GM23338 (cell line): ENCODE measurements around the gene ZNF318. TPM values are rescaled to one million over a fixed set of nuclear protein-coding genes. Genes with fewer than 3 reads are reported as not detected.

Source experiments
- ATAC-seq: fragments of 200-7000 bp; cut with Tn5 transposase; 3 replicates; pipeline ENCODE4 v1.9.1; 2020
- DNase-seq: peaks from one replicate; pipeline ENCODE4 v3.0.0-alpha.2; 2015; ENCODE audit warnings: low spot score
- H2AFZ ChIP-seq: fragments of 200-600 bp; sonication (generic); 2 replicates; pipeline ENCODE4 v1.8.0; 2016; ENCODE audit warnings: antibody characterized with exemption, mild to moderate bottlenecking, moderate library complexity
- H3F3A ChIP-seq: fragments of 200-600 bp; sonication (generic); replicated peaks from 2 replicates; pipeline ENCODE4 v1.8.0; 2017; ENCODE audit warnings: antibody characterized with exemption, mixed run types, low read depth
- H3K27ac ChIP-seq: fragments of 200-600 bp; sonication (generic); 2 replicates; pipeline ENCODE4 v1.6.1; 2016; ENCODE audit warnings: low read depth
- H3K27me3 ChIP-seq: fragments of 200-600 bp; sonication (generic); 2 replicates; pipeline ENCODE4 v1.8.0; 2016; ENCODE audit warnings: mild to moderate bottlenecking, mixed run types, moderate library complexity; ENCODE audit not compliant: insufficient read depth
- H3K36me3 ChIP-seq: fragments of 200-600 bp; sonication (generic); 2 replicates; pipeline ENCODE4 v1.8.0; 2016; ENCODE audit warnings: mild to moderate bottlenecking; ENCODE audit not compliant: insufficient read depth
- H3K4me1 ChIP-seq: fragments of 200-600 bp; sonication (generic); 2 replicates; pipeline ENCODE4 v1.8.0; 2016; ENCODE audit warnings: mild to moderate bottlenecking, moderate library complexity; ENCODE audit not compliant: insufficient read depth
- H3K4me2 ChIP-seq: fragments of 200-600 bp; sonication (generic); 2 replicates; pipeline ENCODE4 v1.7.1; 2017; ENCODE audit warnings: mixed run types
- H3K4me3 ChIP-seq: fragments of 200-600 bp; sonication (generic); 2 replicates; pipeline ENCODE4 v1.6.1; 2016; ENCODE audit warnings: mixed run types
- H3K79me2 ChIP-seq: fragments of 200-600 bp; sonication (generic); replicated peaks from 2 replicates; pipeline ENCODE4 v1.8.0; 2017; ENCODE audit warnings: mild to moderate bottlenecking; ENCODE audit not compliant: insufficient read depth
- H3K9me2 ChIP-seq: fragments of 200-600 bp; sonication (generic); 2 replicates; pipeline ENCODE4 v1.8.0; 2017; ENCODE audit not compliant: insufficient read depth
- H4K20me1 ChIP-seq: fragments of 200-600 bp; sonication (generic); replicated peaks from 2 replicates; pipeline ENCODE4 v1.8.0; 2017; ENCODE audit warnings: mild to moderate bottlenecking; ENCODE audit not compliant: insufficient read depth
- H3K27ac Mint-ChIP-seq: 2 replicates; pipeline ENCODE4 v1.8.0; 2020; ENCODE audit warnings: inconsistent platforms, mild to moderate bottlenecking, moderate library complexity, mixed read lengths
- H3K27me3 Mint-ChIP-seq: 3 replicates; pipeline ENCODE4 v1.8.0; 2022; ENCODE audit warnings: low read depth, mild to moderate bottlenecking, moderate library complexity, mixed read lengths, inconsistent platforms; ENCODE audit not compliant: insufficient read depth, poor library complexity
- H3K36me3 Mint-ChIP-seq: 3 replicates; pipeline ENCODE4 v1.8.0; 2021; ENCODE audit warnings: low read depth, mild to moderate bottlenecking, inconsistent platforms, moderate library complexity, mixed read lengths
- H3K4me1 Mint-ChIP-seq: 3 replicates; pipeline ENCODE4 v1.8.0; 2020; ENCODE audit warnings: mild to moderate bottlenecking, inconsistent platforms, mixed read lengths
- H3K4me3 Mint-ChIP-seq: 3 replicates; pipeline ENCODE4 v1.8.0; 2021; ENCODE audit warnings: moderate library complexity, mild to moderate bottlenecking, inconsistent platforms, mixed read lengths
- H3K9me3 Mint-ChIP-seq: 3 replicates; pipeline ENCODE4 v1.8.0; 2020; ENCODE audit warnings: moderate library complexity, mild to moderate bottlenecking, inconsistent platforms, mixed read lengths
- CREB1 ChIP-seq: fragments of 250-450 bp; sonication (Bioruptor Pico); IDR thresholded peaks from 2 replicates; pipeline ENCODE4 v1.5.0; 2020; ENCODE audit warnings: low read depth, mild to moderate bottlenecking, moderate library complexity
- EZH2 ChIP-seq: fragments of 200-600 bp; sonication (generic); IDR thresholded peaks from one replicate; pipeline ENCODE4 v1.8.0; 2017; ENCODE audit warnings: antibody characterized with exemption, mild to moderate bottlenecking, low read depth; ENCODE audit not compliant: unreplicated experiment
- JUNB ChIP-seq: IDR thresholded peaks from one replicate; pipeline ENCODE4 v1.6.1; 2016; ENCODE audit warnings: antibody characterized with exemption; ENCODE audit not compliant: unreplicated experiment
- NANOG ChIP-seq: IDR thresholded peaks from 2 replicates; pipeline ENCODE4 v1.6.1; 2016; ENCODE audit warnings: antibody characterized with exemption, borderline replicate concordance
- POLR2AphosphoS5 ChIP-seq: IDR thresholded peaks from 2 replicates; pipeline ENCODE4 v1.6.1; 2016; ENCODE audit warnings: antibody characterized with exemption, low read depth
- STAT1 ChIP-seq: IDR thresholded peaks from one replicate; pipeline ENCODE4 v1.6.1; 2016; ENCODE audit warnings: antibody characterized with exemption; ENCODE audit not compliant: unreplicated experiment
- ZNF114 ChIP-seq: fragments of 250-450 bp; sonication (Bioruptor Pico); IDR thresholded peaks from 2 replicates; pipeline ENCODE4 v1.5.0; 2020; ENCODE audit warnings: mild to moderate bottlenecking, moderate library complexity
- ZNF331 ChIP-seq: fragments of 250-450 bp; sonication (Bioruptor Pico); IDR thresholded peaks from 2 replicates; pipeline ENCODE4 v1.5.0; 2020; ENCODE audit warnings: low read depth, mild to moderate bottlenecking, moderate library complexity
- polyA plus RNA-seq: library from polyadenylated mRNA; unstranded; fragments of >200 nt; fragmentation: Nextera tagmentation; extraction: Ambion mirVana; gene quantifications from 2 replicates; pipeline ENCODE4 v1.2.1, GENCODE V29; 2016
- total RNA-seq: library from RNA; depleted of rRNA; stranded (reverse); fragments of >200 nt; shearing (Covaris generic); gene quantifications from 2 replicates; pipeline ENCODE4 v1.2.3, GENCODE V29; 2014
- TF ChIP-seq, protein P1 (sequence below): IDR thresholded peaks from 2 replicates; pipeline ENCODE4 v1.6.1; 2016; ENCODE audit warnings: antibody characterized with exemption
- TF ChIP-seq, protein P2 (sequence below), 2 experiments: fragments of 200-600 bp in 1 of 2; sonication (generic) in 1 of 2; conservative IDR thresholded peaks; 2 replicates each; pipeline versions ENCODE4 v1.5.1 to v1.6.1; 2016 to 2017; ENCODE audit warnings: antibody characterized with exemption in 2 of 2, low read depth in 2 of 2, mild to moderate bottlenecking in 2 of 2, moderate library complexity in 1 of 2
- TF ChIP-seq, protein P3 (sequence below): fragments of 250-450 bp; sonication (Bioruptor Pico); IDR thresholded peaks from 2 replicates; pipeline ENCODE4 v1.5.0; 2020; ENCODE audit warnings: mild to moderate bottlenecking, moderate library complexity
- TF ChIP-seq, protein P4 (sequence below): IDR thresholded peaks from one replicate; pipeline ENCODE4 v1.6.1; 2018; ENCODE audit warnings: antibody characterized with exemption; ENCODE audit not compliant: unreplicated experiment

The ZNF318 gene
- total and polyA plus RNA-seq, 2 experiments from 2014 or later = 8.7 to 19.5 TPM

DNA sequence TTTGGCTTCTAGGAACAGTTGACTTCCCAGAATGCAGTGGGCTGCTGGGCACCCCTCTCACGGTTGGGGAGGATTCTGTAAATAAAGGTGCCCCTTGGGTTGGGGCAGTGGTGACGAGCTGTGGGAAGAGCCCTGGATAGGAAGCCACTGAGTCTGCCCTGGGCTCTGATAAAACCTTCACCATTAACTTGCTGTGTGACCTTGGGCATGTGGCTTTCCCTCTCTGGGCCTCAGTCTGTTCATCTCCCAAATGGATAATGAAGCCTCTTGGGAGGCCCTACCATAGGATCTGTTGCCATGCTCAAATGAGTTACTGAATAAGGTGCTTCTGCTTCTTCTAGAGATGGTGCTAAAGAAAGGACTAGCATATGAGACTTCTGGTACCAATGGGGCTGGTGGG lies 64.6 kb downstream of the ZNF318 start:
- Histone ChIP-seq H3K27ac (no peak overlapping the region), H3K4me1 (peaks cover 21% of the 10 kb centered on the region; the same call in 1 of the 2 replicates), H3K27me3 (no peaks in the 10 kb centered on the region), H3K79me2 (no peaks in the 10 kb centered on the region), H3K36me3 (no peaks in the 10 kb centered on the region), H2AFZ (no peak overlapping the region), H3K9me2 (no peaks in the 10 kb centered on the region), H3F3A (no peaks in the 10 kb centered on the region), H3K4me2 (no peak overlapping the region), H4K20me1 (no peaks in the 10 kb centered on the region), H3K4me3 (no peak overlapping the region)
- Mint-ChIP-seq H3K9me3 (no peaks in the 10 kb centered on the region), H3K27ac (no peak overlapping the region), H3K36me3 (peaks cover 11% of the 10 kb centered on the region; the same call in 1 of the 3 replicates), H3K4me1 (peaks cover 23% of the 10 kb centered on the region), H3K4me3 (no peak overlapping the region), H3K27me3 (peaks cover 10% of the 10 kb centered on the region)
- TF ChIP-seq CREB1 (no peak), STAT1 (no peak), ZNF331 (CRISPR knock-in tag) (no peak), POLR2AphosphoS5 (no peak), JUNB (no peak), EZH2 (no peak), ZNF114 (CRISPR knock-in tag) (no peak), NANOG (no peak)
- TF ChIP-seq, protein P1, sequence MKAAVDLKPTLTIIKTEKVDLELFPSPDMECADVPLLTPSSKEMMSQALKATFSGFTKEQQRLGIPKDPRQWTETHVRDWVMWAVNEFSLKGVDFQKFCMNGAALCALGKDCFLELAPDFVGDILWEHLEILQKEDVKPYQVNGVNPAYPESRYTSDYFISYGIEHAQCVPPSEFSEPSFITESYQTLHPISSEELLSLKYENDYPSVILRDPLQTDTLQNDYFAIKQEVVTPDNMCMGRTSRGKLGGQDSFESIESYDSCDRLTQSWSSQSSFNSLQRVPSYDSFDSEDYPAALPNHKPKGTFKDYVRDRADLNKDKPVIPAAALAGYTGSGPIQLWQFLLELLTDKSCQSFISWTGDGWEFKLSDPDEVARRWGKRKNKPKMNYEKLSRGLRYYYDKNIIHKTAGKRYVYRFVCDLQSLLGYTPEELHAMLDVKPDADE = no peak
- TF ChIP-seq, protein P2, sequence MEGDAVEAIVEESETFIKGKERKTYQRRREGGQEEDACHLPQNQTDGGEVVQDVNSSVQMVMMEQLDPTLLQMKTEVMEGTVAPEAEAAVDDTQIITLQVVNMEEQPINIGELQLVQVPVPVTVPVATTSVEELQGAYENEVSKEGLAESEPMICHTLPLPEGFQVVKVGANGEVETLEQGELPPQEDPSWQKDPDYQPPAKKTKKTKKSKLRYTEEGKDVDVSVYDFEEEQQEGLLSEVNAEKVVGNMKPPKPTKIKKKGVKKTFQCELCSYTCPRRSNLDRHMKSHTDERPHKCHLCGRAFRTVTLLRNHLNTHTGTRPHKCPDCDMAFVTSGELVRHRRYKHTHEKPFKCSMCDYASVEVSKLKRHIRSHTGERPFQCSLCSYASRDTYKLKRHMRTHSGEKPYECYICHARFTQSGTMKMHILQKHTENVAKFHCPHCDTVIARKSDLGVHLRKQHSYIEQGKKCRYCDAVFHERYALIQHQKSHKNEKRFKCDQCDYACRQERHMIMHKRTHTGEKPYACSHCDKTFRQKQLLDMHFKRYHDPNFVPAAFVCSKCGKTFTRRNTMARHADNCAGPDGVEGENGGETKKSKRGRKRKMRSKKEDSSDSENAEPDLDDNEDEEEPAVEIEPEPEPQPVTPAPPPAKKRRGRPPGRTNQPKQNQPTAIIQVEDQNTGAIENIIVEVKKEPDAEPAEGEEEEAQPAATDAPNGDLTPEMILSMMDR (conservative IDR thresholded peaks at IDR 0.05; ENCODE audit: low read depth in 2 of 2) = no peak
- TF ChIP-seq, protein P3, sequence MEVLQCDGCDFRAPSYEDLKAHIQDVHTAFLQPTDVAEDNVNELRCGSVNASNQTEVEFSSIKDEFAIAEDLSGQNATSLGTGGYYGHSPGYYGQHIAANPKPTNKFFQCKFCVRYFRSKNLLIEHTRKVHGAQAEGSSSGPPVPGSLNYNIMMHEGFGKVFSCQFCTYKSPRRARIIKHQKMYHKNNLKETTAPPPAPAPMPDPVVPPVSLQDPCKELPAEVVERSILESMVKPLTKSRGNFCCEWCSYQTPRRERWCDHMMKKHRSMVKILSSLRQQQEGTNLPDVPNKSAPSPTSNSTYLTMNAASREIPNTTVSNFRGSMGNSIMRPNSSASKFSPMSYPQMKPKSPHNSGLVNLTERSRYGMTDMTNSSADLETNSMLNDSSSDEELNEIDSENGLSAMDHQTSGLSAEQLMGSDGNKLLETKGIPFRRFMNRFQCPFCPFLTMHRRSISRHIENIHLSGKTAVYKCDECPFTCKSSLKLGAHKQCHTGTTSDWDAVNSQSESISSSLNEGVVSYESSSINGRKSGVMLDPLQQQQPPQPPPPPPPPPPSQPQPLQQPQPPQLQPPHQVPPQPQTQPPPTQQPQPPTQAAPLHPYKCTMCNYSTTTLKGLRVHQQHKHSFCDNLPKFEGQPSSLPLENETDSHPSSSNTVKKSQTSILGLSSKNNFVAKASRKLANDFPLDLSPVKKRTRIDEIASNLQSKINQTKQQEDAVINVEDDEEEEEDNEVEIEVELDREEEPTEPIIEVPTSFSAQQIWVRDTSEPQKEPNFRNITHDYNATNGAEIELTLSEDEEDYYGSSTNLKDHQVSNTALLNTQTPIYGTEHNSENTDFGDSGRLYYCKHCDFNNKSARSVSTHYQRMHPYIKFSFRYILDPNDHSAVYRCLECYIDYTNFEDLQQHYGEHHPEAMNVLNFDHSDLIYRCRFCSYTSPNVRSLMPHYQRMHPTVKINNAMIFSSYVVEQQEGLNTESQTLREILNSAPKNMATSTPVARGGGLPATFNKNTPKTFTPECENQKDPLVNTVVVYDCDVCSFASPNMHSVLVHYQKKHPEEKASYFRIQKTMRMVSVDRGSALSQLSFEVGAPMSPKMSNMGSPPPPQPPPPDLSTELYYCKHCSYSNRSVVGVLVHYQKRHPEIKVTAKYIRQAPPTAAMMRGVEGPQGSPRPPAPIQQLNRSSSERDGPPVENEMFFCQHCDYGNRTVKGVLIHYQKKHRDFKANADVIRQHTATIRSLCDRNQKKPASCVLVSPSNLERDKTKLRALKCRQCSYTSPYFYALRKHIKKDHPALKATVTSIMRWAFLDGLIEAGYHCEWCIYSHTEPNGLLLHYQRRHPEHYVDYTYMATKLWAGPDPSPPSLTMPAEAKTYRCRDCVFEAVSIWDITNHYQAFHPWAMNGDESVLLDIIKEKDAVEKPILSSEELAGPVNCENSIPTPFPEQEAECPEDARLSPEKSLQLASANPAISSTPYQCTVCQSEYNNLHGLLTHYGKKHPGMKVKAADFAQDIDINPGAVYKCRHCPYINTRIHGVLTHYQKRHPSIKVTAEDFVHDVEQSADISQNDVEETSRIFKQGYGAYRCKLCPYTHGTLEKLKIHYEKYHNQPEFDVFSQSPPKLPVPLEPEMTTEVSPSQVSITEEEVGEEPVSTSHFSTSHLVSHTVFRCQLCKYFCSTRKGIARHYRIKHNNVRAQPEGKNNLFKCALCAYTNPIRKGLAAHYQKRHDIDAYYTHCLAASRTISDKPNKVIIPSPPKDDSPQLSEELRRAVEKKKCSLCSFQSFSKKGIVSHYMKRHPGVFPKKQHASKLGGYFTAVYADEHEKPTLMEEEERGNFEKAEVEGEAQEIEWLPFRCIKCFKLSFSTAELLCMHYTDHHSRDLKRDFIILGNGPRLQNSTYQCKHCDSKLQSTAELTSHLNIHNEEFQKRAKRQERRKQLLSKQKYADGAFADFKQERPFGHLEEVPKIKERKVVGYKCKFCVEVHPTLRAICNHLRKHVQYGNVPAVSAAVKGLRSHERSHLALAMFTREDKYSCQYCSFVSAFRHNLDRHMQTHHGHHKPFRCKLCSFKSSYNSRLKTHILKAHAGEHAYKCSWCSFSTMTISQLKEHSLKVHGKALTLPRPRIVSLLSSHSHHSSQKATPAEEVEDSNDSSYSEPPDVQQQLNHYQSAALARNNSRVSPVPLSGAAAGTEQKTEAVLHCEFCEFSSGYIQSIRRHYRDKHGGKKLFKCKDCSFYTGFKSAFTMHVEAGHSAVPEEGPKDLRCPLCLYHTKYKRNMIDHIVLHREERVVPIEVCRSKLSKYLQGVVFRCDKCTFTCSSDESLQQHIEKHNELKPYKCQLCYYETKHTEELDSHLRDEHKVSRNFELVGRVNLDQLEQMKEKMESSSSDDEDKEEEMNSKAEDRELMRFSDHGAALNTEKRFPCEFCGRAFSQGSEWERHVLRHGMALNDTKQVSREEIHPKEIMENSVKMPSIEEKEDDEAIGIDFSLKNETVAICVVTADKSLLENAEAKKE (CRISPR knock-in tag) = no peak
- TF ChIP-seq, protein P4, sequence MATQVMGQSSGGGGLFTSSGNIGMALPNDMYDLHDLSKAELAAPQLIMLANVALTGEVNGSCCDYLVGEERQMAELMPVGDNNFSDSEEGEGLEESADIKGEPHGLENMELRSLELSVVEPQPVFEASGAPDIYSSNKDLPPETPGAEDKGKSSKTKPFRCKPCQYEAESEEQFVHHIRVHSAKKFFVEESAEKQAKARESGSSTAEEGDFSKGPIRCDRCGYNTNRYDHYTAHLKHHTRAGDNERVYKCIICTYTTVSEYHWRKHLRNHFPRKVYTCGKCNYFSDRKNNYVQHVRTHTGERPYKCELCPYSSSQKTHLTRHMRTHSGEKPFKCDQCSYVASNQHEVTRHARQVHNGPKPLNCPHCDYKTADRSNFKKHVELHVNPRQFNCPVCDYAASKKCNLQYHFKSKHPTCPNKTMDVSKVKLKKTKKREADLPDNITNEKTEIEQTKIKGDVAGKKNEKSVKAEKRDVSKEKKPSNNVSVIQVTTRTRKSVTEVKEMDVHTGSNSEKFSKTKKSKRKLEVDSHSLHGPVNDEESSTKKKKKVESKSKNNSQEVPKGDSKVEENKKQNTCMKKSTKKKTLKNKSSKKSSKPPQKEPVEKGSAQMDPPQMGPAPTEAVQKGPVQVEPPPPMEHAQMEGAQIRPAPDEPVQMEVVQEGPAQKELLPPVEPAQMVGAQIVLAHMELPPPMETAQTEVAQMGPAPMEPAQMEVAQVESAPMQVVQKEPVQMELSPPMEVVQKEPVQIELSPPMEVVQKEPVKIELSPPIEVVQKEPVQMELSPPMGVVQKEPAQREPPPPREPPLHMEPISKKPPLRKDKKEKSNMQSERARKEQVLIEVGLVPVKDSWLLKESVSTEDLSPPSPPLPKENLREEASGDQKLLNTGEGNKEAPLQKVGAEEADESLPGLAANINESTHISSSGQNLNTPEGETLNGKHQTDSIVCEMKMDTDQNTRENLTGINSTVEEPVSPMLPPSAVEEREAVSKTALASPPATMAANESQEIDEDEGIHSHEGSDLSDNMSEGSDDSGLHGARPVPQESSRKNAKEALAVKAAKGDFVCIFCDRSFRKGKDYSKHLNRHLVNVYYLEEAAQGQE = no peak
- ATAC-seq (no peak), DNase-seq (no peak)
